ENCODE results near the gene DONSON. TPM values are rescaled to one million over a fixed set of nuclear protein-coding genes. Genes with fewer than 3 reads are reported as not detected.
"Not testable (repeated sequence)": the region's sequence is repeated elsewhere in the genome, so short reads cannot be mapped to it uniquely, and the experiment has no call there.

The DONSON gene, protein sequence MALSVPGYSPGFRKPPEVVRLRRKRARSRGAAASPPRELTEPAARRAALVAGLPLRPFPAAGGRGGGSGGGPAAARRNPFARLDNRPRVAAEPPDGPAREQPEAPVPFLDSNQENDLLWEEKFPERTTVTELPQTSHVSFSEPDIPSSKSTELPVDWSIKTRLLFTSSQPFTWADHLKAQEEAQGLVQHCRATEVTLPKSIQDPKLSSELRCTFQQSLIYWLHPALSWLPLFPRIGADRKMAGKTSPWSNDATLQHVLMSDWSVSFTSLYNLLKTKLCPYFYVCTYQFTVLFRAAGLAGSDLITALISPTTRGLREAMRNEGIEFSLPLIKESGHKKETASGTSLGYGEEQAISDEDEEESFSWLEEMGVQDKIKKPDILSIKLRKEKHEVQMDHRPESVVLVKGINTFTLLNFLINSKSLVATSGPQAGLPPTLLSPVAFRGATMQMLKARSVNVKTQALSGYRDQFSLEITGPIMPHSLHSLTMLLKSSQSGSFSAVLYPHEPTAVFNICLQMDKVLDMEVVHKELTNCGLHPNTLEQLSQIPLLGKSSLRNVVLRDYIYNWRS
- 31.1 and 43.3 TPM in 2 replicates for total RNA-seq (2014; rRNA removed)
- polyA plus RNA-seq (2012), result 16.2 TPM

DNA sequence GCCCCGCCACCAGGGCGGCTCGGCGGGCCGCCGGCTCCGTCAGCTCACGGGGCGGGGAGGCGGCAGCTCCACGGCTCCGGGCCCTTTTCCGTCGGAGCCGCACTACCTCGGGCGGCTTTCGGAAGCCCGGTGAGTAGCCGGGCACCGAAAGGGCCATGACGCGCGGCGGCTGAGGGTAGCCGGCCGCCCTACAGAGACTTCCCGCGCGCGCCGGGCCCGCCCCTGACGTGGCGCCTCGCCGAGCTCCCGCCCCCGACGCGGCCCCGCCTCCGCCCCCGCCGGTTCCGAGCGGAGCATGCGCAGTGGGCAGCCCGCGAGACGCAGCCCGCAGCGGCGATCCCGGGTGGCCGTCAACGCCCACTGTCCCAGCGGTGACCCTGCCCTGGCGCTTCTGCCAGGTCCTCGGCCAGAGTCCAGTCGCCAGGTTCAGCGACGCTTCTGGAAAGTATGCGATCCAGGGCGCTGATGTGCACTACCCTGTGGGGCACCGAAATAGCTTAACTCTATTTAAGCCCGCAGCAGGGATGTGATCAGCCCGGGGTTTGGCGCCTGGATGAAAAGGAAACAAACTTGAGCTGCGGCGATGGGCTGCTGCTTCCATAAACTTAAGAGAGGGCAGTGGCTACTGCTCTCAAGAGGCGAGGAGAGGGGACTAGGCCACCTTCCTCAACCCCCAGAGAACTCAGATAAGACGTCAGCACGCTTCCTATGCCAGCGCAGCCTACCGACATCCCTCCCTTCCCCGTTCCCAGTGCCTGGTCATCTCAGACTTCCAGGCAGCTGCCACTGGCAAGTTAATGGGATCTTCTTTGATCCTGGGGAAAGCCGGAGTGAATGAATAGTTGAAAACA lies at the start of gene DONSON:
Gene DONSON (minus strand): TSS at position 200 of the 851 bp plus-strand sequence. CDS start 43 bp downstream, at position 157.
- peak; percentile 79 for DNase-seq (ENCODE audit: low read depth)

DNA sequence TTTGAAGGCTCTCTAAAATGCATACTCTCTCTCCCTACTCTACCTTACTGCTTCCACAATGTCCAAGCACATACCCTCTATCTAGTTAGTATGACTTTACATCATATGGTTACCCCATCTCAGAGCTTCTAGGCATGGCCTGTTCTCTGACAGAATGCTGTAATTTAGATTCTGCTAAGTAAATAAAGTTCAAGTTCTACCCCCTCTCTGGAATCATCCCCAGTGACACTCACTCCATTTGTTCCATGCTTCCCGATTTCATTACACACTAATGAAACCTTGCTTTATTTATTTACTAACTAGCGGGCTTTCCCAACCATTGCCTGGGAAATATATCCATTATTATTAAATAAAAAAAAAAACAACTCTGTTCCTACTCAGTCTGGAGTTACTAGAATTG lies 45.8 kb upstream of the DONSON start:
- no peak for DNase-seq (ENCODE audit: low read depth)

DNA sequence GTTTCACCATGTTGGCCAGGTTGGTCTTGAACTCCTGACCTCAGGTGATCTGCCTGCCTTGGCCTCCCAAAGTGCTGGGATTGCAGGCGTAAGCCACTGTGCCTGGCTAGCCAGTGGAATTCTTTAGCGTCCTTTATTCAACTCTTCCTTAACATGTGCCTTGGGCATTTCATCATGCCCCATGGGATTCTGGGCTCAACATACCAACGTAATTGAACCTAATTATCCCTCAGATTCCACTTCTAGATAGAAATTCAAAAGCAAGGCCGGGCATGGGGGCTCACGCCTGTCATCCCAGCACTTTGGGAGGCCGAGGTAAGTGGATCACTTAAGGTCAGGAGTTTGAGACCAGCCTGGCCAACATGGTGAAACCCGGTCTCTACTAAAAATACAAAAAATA lies 37.7 kb upstream of the DONSON start:
- not testable (repeated sequence) for DNase-seq (ENCODE audit: low read depth)

DNA sequence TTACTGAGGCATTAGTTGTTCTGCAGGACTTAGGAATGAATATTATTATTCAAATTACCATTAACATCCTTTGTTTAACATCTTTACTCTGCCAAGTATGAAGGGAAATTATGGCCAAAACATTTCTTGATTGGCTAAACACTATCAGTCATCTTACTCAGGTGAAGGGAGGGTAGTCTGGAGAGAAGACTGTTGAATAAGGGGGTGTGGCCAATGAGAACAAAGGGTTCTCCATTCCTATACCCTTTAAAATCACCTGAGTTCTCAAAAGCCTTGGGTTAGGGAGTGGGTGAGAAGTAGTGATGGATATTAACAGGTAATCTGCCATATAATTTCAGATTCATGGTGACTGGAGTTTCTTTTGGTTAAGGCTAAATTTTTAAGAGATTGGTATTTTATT lies 33.8 kb upstream of the DONSON start:
- no peak for DNase-seq (ENCODE audit: low read depth)

DNA sequence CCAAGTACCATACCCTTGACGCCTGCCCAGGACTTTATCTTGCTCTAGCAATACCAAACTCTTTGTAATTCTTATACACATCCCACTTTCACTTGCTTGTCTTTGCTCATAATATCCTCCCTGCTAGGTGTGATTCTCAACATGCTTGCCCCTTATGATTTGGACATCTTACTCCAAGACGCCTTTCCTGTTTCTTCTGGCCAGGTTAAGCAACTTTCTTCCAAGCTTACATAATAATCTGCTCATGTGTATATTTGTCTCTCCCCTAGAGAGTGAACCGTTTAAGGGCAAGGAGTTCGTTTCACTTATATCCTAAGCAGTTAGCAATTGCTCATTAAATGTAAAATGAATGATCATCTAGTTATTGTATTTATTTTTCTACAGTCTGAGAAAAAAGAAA lies 31.2 kb upstream of the DONSON start:
- no peak for DNase-seq (ENCODE audit: low read depth)

DNA sequence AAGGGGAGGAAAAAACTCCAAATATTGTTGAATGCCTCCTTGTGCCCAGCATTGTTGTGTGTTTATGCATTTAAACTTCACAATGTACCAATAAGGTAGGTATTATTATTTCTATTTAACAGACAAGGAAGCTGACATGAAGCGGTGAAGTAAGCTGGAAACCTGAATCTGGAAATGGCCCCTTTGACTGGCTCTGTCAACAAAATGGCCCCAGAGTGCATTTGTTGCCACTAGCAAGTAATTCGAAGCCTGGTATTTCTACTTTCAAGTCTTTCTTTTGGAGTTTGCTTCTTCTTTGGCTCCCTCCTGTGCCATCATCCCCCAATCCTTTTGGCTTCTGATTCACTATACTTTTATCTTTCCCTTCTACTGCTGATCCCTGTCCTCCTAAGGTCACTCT lies 29.9 kb upstream of the DONSON start:
- DNase-seq (ENCODE audit: low read depth), result no peak

DNA sequence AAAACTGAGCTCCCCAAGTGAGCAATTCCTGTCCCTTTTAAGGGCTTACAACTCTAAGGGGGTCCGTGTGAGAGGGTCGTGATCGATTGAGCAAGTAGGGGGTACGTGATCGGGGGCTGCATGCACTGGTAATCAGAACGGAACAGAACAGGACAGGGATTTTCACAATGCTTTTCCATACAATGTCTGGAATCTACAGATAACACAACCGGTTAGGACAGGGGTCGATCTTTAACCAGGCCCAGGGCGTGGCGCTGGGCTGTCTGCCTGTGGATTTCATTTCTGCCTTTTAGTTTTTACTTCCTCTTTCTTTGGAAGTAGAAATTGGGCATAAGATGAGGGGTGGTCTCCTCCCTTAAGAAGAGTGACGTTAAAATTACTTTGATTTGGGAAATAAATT lies 29.1 kb upstream of the DONSON start:
- DNase-seq (ENCODE audit: low read depth), result not testable (repeated sequence)

DNA sequence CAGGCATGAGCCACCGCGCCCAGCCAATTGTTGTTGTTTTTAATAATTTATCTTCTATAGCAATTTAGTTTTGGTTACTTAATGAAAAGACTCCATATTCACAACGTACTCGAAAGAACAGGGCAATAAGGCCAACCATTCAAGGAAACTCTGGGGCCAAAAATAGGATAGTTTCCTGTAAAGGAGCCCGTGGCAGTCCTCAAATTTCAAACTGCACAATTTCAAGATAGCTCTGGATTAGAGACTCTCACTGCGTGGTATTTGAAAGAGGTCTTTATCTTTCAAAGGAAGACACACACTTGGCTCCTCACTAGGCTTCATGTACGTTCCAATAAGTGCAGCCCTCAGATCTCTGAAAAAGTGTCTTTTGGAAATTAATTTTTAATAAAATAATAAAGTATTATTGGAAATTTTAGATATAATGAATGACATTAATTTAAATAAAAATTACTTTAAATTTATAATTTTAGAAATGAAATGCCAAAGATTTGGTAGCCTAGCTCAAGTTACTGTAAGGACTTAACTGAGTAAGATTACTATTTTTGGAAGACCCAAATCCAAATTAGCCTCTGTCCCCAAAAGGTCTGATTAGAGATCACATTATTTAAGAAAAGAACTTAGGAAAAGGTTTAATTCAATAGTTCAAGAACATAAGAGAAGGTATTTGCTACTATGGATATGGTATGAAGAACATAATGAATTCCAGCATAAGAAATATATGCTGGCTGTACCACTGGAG lies 22.7 kb upstream of the DONSON start:
- DNase-seq (ENCODE audit: low read depth), result no peak

DNA sequence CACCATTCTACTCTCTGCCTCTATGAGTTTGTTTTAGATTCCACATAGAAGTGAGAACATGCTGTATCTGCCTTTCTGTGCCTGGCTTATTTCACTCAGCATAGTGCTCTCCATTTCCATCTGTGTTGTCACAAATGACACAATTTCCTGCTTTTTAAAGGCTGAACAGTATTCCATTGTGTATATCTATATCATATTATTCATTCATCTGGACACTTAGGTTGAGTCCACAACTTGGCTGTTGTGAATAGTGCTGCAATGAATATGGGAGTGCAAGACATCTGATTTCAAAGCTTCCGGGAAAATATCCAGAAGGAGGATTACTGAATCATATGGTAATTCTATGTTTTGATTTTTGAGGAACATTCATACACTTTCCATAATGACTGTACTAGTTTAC lies 20.1 kb upstream of the DONSON start:
- DNase-seq (ENCODE audit: low read depth), result no peak

DNA sequence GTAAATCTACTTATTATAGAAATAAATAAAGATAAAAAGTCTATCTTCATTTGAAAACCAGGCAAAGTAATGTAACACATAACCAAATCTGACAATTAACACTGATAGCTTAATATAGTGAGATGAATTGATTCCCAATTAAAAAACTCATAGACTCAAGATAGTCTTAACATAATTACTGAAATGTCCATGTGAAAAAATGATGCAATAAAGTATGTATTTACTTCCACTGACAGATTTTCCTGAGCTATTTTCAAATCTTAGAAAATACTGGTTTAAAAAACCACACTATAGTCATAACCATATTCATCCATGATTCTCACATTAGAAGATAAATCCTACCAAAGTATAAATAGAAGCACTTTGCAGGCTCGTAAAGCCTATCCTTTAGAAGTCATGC lies 9.6 kb upstream of the DONSON start:
- DNase-seq (ENCODE audit: low read depth), result no peak

DNA sequence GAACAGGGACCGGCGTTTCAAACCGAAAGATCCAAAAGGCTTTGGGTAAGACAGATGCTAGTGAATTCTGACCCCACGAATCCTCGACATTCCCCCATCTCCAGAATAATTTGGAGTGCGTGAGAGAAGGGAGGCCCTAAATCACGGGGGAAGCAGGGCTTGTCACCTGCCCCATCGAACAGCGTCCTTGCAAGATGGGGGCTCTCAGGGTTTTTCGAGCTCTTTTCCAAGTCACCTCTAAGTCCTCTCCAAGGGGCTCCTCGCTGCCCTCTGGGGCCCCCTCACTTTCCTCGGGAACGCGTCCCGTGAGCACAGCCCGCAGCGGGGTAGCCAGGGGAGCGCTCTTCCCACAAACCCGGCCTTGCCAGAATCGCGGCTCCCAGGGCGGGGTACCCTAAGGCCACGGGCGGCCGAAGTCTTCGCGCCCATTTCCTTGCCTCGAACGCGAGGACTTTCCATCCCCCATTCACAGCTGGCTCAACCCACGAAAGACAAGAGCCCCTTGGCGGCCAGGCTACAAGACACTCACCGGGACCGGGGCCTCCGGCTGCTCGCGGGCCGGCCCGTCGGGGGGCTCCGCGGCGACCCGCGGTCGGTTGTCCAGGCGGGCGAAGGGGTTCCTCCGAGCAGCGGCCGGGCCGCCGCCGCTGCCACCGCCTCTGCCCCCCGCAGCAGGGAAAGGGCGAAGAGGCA lies 546 bp downstream of the DONSON start:
- peak; percentile 40 for DNase-seq (ENCODE audit: low read depth)

DNA sequence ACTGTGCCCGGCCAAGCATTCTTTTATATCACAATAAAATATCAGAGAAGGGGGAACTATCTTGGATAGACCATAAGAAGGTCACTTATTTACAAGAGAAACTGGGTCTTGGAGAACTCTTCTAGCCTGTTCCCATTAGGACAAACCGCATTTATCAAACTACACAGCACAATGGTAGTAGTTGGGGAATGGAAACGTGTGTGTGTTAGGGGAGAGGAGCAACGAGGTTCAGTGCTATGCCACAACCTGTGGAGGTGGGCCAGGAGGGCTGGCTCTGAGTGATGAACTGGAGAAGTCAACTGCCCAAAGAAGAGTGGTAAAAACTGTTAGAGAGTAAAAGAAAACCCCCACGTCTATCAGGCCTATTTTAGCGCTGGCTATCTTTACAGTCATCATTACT lies 1.6 kb downstream of the DONSON start:
- no peak for DNase-seq (ENCODE audit: low read depth)

DNA sequence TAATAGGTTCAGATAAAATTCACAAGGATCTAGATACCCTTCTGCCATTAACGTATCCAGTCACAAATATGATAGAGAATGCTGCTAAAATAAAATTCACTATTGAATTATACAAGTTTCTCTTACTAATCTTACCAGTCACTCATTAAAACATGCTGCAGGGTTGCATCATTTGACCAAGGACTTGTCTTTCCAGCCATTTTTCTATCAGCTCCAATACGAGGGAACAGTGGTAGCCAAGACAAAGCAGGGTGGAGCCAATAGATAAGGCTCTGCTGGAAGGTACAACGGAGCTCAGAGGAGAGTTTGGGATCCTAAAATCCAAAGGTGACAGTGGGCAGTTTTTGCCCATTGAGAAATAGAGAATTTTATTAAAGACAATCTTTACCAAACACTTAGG lies 4.0 kb downstream of the DONSON start:
- DNase-seq (ENCODE audit: low read depth), result no peak

DNA sequence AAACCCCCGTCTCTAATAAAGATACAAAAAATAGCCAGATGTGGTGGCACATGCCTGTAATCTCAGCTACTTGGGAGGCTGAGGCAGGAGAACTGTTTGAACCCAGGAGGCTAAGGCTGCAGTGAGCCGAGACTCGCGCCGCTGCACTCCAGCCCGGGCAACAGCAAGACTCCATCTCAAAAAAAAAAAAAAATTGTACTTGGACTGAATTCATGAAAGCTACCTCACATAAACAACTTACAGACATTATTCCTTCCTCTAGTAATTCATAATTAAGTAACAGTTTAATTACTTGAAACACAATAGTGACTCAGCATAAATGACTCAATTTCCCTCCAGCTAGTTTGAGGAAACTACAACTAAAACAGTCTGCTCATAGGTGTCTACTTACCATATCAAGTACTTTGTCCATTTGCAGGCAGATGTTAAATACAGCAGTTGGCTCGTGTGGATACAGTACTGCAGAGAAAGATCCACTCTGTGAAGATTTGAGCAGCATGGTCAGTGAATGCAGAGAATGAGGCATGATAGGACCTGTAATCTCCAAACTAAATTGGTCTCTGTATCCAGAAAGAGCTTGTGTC lies 9.4 kb downstream of the DONSON start:
- DNase-seq (ENCODE audit: low read depth), result peak; percentile 14

DNA sequence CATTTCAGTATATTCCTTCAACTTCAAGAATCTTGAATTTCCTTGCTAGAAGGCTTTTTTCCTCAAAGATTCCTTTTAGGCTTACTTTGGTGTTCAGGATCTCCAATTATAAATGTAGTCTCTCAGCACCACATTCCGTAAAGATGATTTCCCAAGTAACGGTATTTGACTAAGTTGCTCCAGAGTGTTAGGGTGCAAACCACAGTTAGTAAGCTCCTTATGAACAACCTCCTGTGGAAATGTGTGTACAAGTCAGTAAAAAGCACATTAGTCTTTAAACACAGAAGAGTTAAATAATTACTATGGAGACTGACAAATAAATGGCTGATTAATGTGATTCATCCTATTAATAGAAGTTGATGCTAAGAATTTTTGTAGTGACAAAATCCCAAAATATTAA lies 10.3 kb downstream of the DONSON start:
- DNase-seq (ENCODE audit: low read depth), result peak; percentile 30

DNA sequence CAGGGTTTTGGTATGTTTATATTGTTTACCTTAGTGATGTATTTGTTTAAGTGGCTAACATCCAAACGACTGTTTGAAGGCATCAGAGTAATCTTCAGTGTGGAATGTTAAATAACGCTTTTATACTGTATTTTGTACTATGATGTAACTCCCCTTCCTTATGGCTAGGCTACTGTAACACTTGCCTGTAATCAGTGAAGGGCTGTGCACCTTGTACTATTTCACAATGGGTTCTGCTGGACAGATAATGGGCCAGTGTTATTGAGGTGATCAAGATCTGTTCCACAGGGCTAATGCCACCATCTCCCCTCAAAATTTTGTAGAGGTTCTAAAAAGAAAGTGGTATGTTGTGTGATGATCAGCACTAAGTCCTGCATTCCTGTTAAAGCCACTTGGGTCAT lies 11.7 kb downstream of the DONSON start:
- DNase-seq (ENCODE audit: low read depth), result not testable (repeated sequence)

DNA sequence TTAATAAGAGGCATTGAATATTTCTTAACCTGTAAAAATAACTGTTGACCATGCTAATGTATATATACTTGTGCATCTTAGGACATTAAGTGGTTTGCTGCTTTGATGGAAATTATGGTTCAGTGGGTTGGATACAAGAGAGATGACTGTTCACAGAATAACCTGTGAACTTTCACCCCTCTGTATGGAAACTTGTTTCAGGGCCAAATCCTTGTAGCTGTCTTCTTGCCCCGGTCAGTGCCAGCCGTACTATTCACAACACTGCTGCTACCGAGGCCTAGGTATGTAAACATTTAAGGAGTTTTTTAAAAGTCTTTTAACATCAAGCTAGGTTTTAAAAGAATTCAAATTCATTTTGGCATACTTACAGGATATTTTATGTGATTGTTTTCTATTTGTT lies 16.1 kb downstream of the DONSON start:
- DNase-seq (ENCODE audit: low read depth), result no peak

DNA sequence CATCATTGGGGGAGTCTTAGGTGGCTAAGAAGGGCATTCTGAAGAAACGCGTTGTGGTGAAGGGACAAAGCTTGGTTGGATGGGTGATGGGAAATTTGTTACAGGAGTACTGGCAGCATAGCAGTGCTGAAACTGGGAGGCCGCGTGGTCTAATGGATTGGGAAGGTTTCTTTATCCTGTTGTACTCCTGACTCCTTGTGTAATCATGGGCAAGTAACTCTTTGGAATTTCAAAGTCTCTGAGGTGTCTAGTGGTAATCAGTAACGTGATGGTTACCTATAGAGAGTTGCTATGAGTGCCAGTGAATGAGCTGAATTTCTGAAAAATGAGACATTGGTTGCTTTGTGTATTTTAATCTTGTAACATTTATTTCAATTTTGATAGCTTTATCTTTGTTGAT lies 18.5 kb downstream of the DONSON start:
- DNase-seq (ENCODE audit: low read depth), result no peak

DNA sequence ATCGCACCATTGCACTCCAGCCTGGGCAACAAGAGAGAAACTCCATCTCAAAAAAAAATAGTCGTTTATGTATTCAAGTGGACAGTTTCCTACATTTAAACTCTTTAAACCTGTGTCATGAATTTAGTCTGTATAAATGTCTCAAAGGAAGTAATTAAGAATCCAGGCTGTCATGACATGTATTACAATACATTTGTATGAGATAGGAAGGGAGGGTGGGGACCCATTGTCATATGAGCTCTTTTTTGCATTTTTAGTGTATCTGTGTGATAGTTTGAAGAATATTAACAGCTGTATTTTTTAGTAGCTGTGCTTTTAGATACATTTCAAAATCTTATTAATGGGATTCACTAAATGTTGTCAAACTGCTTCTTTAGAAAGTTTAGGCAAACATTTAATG lies 20.0 kb downstream of the DONSON start:
- no peak for DNase-seq (ENCODE audit: low read depth)

DNA sequence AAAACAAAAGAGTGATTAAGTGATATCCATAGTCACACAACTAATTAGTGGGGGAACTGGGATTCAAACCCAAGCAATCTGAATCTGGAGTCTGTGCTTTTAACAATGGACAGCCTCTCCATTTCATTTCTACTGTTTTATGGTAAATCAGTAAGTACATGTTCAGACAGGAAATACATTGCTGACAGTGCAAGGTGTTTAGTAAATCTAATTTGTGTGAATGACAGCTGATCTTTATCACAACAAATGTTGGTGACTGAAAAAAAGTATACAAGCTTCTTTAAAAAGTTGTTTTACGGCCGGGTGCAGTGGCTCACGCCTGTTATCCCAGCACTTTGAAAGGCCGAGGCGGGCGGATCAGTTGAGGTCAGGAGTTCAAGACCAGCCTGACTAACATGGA lies 20.6 kb downstream of the DONSON start:
- DNase-seq (ENCODE audit: low read depth), result no peak

DNA sequence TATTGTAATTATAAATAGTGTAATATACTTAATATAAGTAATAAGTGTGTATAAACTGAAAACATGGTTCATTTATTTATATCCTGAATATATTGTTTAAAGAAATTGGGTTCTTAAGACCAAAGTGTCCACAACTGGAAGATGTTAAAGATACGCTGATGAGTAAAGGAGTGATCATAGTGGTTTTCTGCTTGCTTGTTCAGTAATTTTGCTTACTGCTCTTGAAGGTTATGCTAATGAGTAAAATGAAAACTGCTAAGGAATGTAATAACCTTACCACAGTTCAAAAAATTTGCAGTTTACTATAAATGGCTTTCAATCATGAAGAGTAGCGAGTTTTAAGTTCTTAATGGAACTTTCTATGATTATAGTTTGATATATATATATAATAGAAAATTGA lies 22.0 kb downstream of the DONSON start:
- no peak for DNase-seq (ENCODE audit: low read depth)

All from LHCN-M2 (cell line).